OCI-LY1 (cell line): ENCODE measurements around the gene CYP2S1.

ENCODE experiments used
- CTCF ChIP-seq: fragments of 200-600 bp; sonication (generic), shearing (Covaris generic); IDR thresholded peaks from 2 replicates; pipeline ENCODE4 v1.5.1; 2017; ENCODE audit warnings: mild to moderate bottlenecking, antibody characterized with exemption, low read length, moderate library complexity, mixed read lengths
- EZH2 ChIP-seq: fragments of 200-600 bp; sonication (generic), shearing (Covaris generic); IDR thresholded peaks from 2 replicates; pipeline ENCODE4 v1.8.0; 2017; ENCODE audit warnings: borderline replicate concordance, mixed run types, mild to moderate bottlenecking, antibody characterized with exemption, low read length, moderate library complexity, mixed read lengths

GRCh38 chr19:41233748-41234240 is 40.8 kb downstream of the CYP2S1 start:
- TF ChIP-seq CTCF: no peak
- no peak for TF ChIP-seq EZH2
